Activated CD8-positive, alpha-beta T cell treated with anti-CD3 and anti-CD28 coated beads for 36 hours (primary cell): ENCODE measurements around the gene FXYD1. TPM values are rescaled to one million over a fixed set of nuclear protein-coding genes. Genes with fewer than 3 reads are reported as not detected.
"Not testable (repeated sequence)": the region's sequence is repeated elsewhere in the genome, so short reads cannot be mapped to it uniquely, and the experiment has no call there.

Experiments used
- ATAC-seq: fragments of 200-7000 bp; cut with Tn5 transposase; one replicate; pipeline ENCODE4 v1.10.0; 2021; ENCODE audit warnings: mild to moderate bottlenecking, moderate library complexity
- CTCF ChIA-PET: fragments of 350-600 bp; sonication (Branson Sonifier 250); formaldehyde crosslinking; loops from one replicate; lab custom pipeline; 2021; ENCODE audit warnings: antibody characterized with exemption; lab: Charles Lee
- POLR2A ChIA-PET: fragments of 350-600 bp; sonication (Branson Sonifier 250); formaldehyde crosslinking; loops from one replicate; lab custom pipeline; 2021; ENCODE audit warnings: antibody characterized with exemption; lab: Charles Lee
- DNase-seq: peaks from one replicate; pipeline ENCODE4 v3.0.0-alpha.2; 2020
- H3K27ac Mint-ChIP-seq: one replicate; pipeline ENCODE4 v1.8.0; 2021; ENCODE audit warnings: mild to moderate bottlenecking, mixed read lengths
- H3K27me3 Mint-ChIP-seq: one replicate; pipeline ENCODE4 v1.8.0; 2021; ENCODE audit warnings: mixed read lengths
- H3K36me3 Mint-ChIP-seq: one replicate; pipeline ENCODE4 v1.8.0; 2021; ENCODE audit warnings: low read depth, mixed read lengths
- H3K4me1 Mint-ChIP-seq: one replicate; pipeline ENCODE4 v1.8.0; 2021; ENCODE audit warnings: low read depth, mixed read lengths
- H3K4me3 Mint-ChIP-seq: one replicate; pipeline ENCODE4 v1.8.0; 2021; ENCODE audit warnings: mild to moderate bottlenecking, moderate library complexity, mixed read lengths
- H3K9me3 Mint-ChIP-seq: one replicate; pipeline ENCODE4 v1.8.0; 2021; ENCODE audit warnings: mixed read lengths
- CTCF ChIP-seq: fragments of 200-600 bp; IDR thresholded peaks from one replicate; pipeline ENCODE4 v1.8.0; 2022; ENCODE audit warnings: antibody characterized with exemption, mild to moderate bottlenecking
- intact Hi-C: fragments of 100-400 bp; cut with micrococcal nuclease; formaldehyde crosslinking; loops from one replicate; pipeline ENCODE4 v1.10.0; 2022
- total RNA-seq, 2 experiments: library from RNA; stranded (reverse); gene quantifications; one replicate each; pipeline ENCODE4 v1.2.3, GENCODE V29; 2021

Gene FXYD1
- total RNA-seq, 2 experiments from 2014 or later: 1.9 TPM; not detected in 1

- H3K27me3 Mint-ChIP-seq: no peaks in the 10 kb centered on the region
- no peaks in the 10 kb centered on the region for H3K36me3 Mint-ChIP-seq
- POLR2A ChIA-PET: no interaction called here
- no peak overlapping the region for H3K4me3 Mint-ChIP-seq
- TF ChIP-seq CTCF: no peak
- no peak overlapping the region for H3K27ac Mint-ChIP-seq
- ATAC-seq (no peak), DNase-seq (no peak)
- CTCF ChIA-PET: interaction anchor here (0.9 kb wide), 1 partner anchor 52 kb away, joined by 3 read pairs; no protein-coding TSS in a partner anchor
- no peaks in the 10 kb centered on the region for H3K4me1 Mint-ChIP-seq
- intact Hi-C loops: no loop called here
- H3K9me3 Mint-ChIP-seq: no peaks in the 10 kb centered on the region
Measured at GRCh38 chr19:35098413-35099049, 40.1 kb upstream of the FXYD1 start.

- POLR2A ChIA-PET: no interaction called here
- H3K4me3 Mint-ChIP-seq: no peak overlapping the region
- H3K4me1 Mint-ChIP-seq: no peaks in the 10 kb centered on the region
- CTCF ChIA-PET: interaction anchor here (1.1 to 1.7 kb wide), 3 partner anchors 11 to 33 kb away, joined by 3 to 7 read pairs (median 5); no protein-coding TSS in a partner anchor
- DNase-seq (no peak), ATAC-seq (no peak)
- H3K36me3 Mint-ChIP-seq: no peaks in the 10 kb centered on the region
- intact Hi-C loops: no loop called here
- no peak overlapping the region for H3K27ac Mint-ChIP-seq
- no peaks in the 10 kb centered on the region for H3K27me3 Mint-ChIP-seq
- TF ChIP-seq CTCF: no peak
- no peaks in the 10 kb centered on the region for H3K9me3 Mint-ChIP-seq
Measured at GRCh38 chr19:35099155-35099896, 39.3 kb upstream of the FXYD1 start.

- no peaks in the 10 kb centered on the region for H3K27me3 Mint-ChIP-seq
- TF ChIP-seq CTCF: no peak
Measured at GRCh38 chr19:35099897-35100275, 38.7 kb upstream of the FXYD1 start.

GRCh38 chr19:35100588-35101533 is 37.8 kb upstream of the FXYD1 start:
- ATAC-seq (no peak), DNase-seq (no peak)
- H3K4me1 Mint-ChIP-seq: no peaks in the 10 kb centered on the region
- CTCF ChIA-PET: interaction anchor here (0.8 to 1.7 kb wide), 6 partner anchors 9 to 57 kb away, joined by 3 to 7 read pairs (median 4); no protein-coding TSS in a partner anchor
- no peak for TF ChIP-seq CTCF
- POLR2A ChIA-PET: no interaction called here
- no peaks in the 10 kb centered on the region for H3K9me3 Mint-ChIP-seq
- no peaks in the 10 kb centered on the region for H3K27me3 Mint-ChIP-seq
- no peak overlapping the region for H3K4me3 Mint-ChIP-seq
- H3K36me3 Mint-ChIP-seq: no peaks in the 10 kb centered on the region
- no peak overlapping the region for H3K27ac Mint-ChIP-seq
- intact Hi-C loops: no loop called here

More at GRCh38 chr19:35099897-35100275, 38.7 kb upstream of the FXYD1 start:
- no peak for DNase-seq
- Mint-ChIP-seq H3K9me3 (no peaks in the 10 kb centered on the region), H3K36me3 (no peaks in the 10 kb centered on the region), H3K27ac (no peak overlapping the region), H3K4me3 (no peak overlapping the region), H3K4me1 (no peaks in the 10 kb centered on the region)
- intact Hi-C loops: no loop called here
- no peak for ATAC-seq
- ChIA-PET POLR2A (no interaction called here), CTCF (interaction anchor here (0.9 to 1.7 kb wide), 5 partner anchors 8 to 56 kb away, joined by 3 to 7 read pairs (median 5); no protein-coding TSS in a partner anchor)

- CTCF ChIA-PET, H3K36me3 Mint-ChIP-seq, H3K27ac Mint-ChIP-seq, DNase-seq, H3K27me3 Mint-ChIP-seq, H3K9me3 Mint-ChIP-seq, ATAC-seq, H3K4me1 Mint-ChIP-seq, H3K4me3 Mint-ChIP-seq, intact Hi-C loops, POLR2A ChIA-PET: not testable (repeated sequence)
Measured at GRCh38 chr19:35101949-35102348, 36.7 kb upstream of the FXYD1 start.

- not testable (repeated sequence) for H3K36me3 Mint-ChIP-seq
- CTCF ChIA-PET: interaction anchor here (1.1 kb wide), 1 partner anchor 11 kb away, joined by 3 read pairs; no protein-coding TSS in a partner anchor
Measured at GRCh38 chr19:35103614-35104013, 35.0 kb upstream of the FXYD1 start.

More at GRCh38 chr19:35103614-35104013, 35.0 kb upstream of the FXYD1 start:
- H3K4me3 Mint-ChIP-seq, H3K27me3 Mint-ChIP-seq, ATAC-seq, DNase-seq, H3K4me1 Mint-ChIP-seq, POLR2A ChIA-PET, H3K9me3 Mint-ChIP-seq, H3K27ac Mint-ChIP-seq, intact Hi-C loops: not testable (repeated sequence)
